NCI-H345 treated with DMSO at 0.1 percent for 48 hours (cell line): Measurements from ENCODE around the gene UBE4B.
"Not testable (repeated sequence)": the region's sequence is repeated elsewhere in the genome, so short reads cannot be mapped to it uniquely, and the experiment has no call there.

Experiments used
- DNase-seq: peaks from one replicate; lab custom pipeline; 2025; ENCODE audit not compliant: unreplicated experiment; lab: John Stamatoyannopoulos, UW

UBE4B gene

GRCh38 chr1:10032590-10033358, at the start of gene UBE4B:
UBE4B (plus strand) TSS chr1:10032958; CDS start chr1:10033671, 713 bp downstream.
- peak; percentile 99 for DNase-seq

GRCh38 chr1:9984253-9984652, 48.5 kb upstream of the UBE4B start:
- DNase-seq = no peak

GRCh38 chr1:9985001-9985400, 47.8 kb upstream of the UBE4B start:
- DNase-seq = no peak

GRCh38 chr1:9989773-9990172, 43.0 kb upstream of the UBE4B start:
- no peak for DNase-seq

GRCh38 chr1:9990944-9991343, 41.8 kb upstream of the UBE4B start:
- DNase-seq = no peak

GRCh38 chr1:9992910-9993309, 39.8 kb upstream of the UBE4B start:
- no peak for DNase-seq

- DNase-seq = no peak
Measured at GRCh38 chr1:9993561-9994075, 39.1 kb upstream of the UBE4B start.

GRCh38 chr1:9996624-9997582, 35.9 kb upstream of the UBE4B start, which contains the start of gene RBP7:
RBP7 (plus strand) TSS chr1:9997228; CDS start chr1:9997259, 31 bp downstream.
- DNase-seq = no peak

GRCh38 chr1:10001016-10001665, 31.6 kb upstream of the UBE4B start:
- DNase-seq = no peak

GRCh38 chr1:10005248-10005647, 27.5 kb upstream of the UBE4B start:
- not testable (repeated sequence) for DNase-seq

- no peak for DNase-seq
Measured at GRCh38 chr1:10007169-10007568, 25.6 kb upstream of the UBE4B start.

- no peak for DNase-seq
Measured at GRCh38 chr1:10014016-10014415, 18.7 kb upstream of the UBE4B start.

GRCh38 chr1:10019561-10019960, 13.2 kb upstream of the UBE4B start:
- no peak for DNase-seq

GRCh38 chr1:10020086-10020485, 12.7 kb upstream of the UBE4B start:
- no peak for DNase-seq

GRCh38 chr1:10020678-10021077, 12.1 kb upstream of the UBE4B start:
- not testable (repeated sequence) for DNase-seq

GRCh38 chr1:10021992-10022391, 10.8 kb upstream of the UBE4B start:
- not testable (repeated sequence) for DNase-seq

GRCh38 chr1:10022656-10023055, 10.1 kb upstream of the UBE4B start:
- no peak for DNase-seq

GRCh38 chr1:10025354-10025753, 7.4 kb upstream of the UBE4B start:
- no peak for DNase-seq

- DNase-seq = no peak
Measured at GRCh38 chr1:10027027-10027426, 5.7 kb upstream of the UBE4B start.

GRCh38 chr1:10028956-10029500, 3.7 kb upstream of the UBE4B start:
- not testable (repeated sequence) for DNase-seq

GRCh38 chr1:10031461-10031860, 1.3 kb upstream of the UBE4B start:
- DNase-seq = no peak
